GM21381 (cell line): ENCODE data around the gene RSRC1.
"Not testable (repeated sequence)": the region's sequence is repeated elsewhere in the genome, so short reads cannot be mapped to it uniquely, and the experiment has no call there.

Experiments
- ATAC-seq: cut with Tn5 transposase; IDR thresholded peaks from one replicate; pipeline ENCODE4 v1.9.1; 2021; ENCODE audit warnings: mild to moderate bottlenecking, moderate library complexity; ENCODE audit not compliant: unreplicated experiment

The RSRC1 gene

GRCh38 chr3:158381262-158381868, 271.5 kb downstream of the RSRC1 start:
- ATAC-seq, result no peak

GRCh38 chr3:158382479-158382878, 272.6 kb downstream of the RSRC1 start:
- ATAC-seq, result no peak

- ATAC-seq, result peak; percentile 82
Observed at GRCh38 chr3:158384019-158384418, 274.1 kb downstream of the RSRC1 start.

DNA sequence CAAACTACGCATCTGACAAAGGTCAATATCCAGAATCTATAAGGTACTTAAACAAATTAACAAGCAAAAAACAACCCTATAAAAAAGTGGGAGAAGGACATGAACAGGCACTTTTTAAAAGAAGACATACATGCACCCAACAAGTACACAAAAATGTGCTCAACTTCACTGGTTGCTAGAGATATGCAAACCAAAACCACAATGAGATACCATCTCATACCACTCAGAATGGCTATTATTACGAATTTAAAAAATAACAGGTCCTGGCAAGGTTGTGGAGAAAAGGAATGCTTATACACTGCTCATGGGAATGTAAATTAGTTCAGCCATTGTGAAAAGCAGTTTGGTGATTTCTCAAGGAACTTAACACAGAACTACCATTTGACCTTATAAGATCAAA, 285.5 kb downstream of the RSRC1 start:
- ATAC-seq, result no peak

- no peak for ATAC-seq
Observed at GRCh38 chr3:158402590-158402989, 292.7 kb downstream of the RSRC1 start.

DNA sequence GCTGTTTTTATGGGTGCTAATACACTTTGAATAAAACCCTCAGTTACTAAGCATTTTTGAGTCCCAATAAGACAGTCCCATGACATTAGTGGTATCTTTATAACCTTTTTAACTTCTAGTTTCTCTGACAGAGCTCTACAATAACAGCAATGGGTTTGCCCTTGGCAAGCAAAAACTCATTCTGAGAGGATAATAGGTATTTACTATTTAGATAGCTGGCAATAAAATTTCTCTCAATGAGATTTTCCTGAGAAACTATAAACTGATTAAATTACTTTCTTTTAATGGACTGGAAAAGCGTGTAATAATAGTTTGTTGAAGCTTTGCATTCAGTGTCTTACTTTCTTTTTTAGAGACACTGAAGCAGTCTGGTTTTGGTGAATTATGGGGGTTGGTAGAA, 293.1 kb downstream of the RSRC1 start:
- ATAC-seq, result no peak

GRCh38 chr3:158404131-158404718, 294.3 kb downstream of the RSRC1 start:
- ATAC-seq, result no peak

DNA sequence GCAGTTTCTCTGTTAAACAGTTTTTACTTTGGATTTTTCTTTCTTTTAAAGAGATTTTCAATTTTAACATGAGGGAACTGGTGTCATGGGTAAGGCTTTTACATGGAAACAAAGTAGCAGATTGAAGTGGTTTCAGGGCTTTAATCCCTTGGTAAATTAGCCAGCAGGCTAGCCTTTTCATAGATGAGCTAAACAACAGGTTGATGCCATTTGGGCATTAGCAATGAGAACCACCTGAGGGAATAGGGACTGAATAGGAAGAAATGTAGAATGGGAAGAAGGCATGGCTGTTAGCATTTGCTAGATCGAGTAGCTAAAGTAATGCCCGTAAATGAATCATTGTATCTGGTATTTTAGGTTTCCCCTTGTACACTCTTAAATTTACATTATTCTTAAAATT, 295.6 kb downstream of the RSRC1 start:
- ATAC-seq, result no peak

GRCh38 chr3:158407844-158408517, 298.1 kb downstream of the RSRC1 start:
- no peak for ATAC-seq

DNA sequence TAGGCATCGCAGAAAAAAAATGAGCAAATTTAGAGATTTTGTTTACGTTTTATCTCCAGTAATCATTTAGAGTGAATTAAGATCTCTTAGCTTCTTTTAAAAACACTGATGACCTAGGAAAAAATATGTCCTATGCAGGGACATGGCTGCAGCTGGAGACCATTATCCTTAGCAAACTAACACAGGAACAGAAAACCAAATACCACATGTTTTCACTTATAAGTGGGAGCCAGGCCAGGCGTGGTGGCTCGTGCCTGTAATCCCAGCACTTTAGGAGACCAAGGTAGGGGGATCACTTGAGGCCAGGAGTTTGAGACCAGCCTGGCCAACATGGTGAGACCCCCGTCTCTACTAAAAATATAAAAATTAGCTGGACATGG, 298.6 kb downstream of the RSRC1 start:
- ATAC-seq, result not testable (repeated sequence)

GRCh38 chr3:158418035-158418434, 308.1 kb downstream of the RSRC1 start:
- no peak for ATAC-seq

GRCh38 chr3:158419820-158420653, 310.1 kb downstream of the RSRC1 start:
- ATAC-seq, result no peak

GRCh38 chr3:158420654-158421396, 310.9 kb downstream of the RSRC1 start:
- ATAC-seq, result peak; percentile 93

DNA sequence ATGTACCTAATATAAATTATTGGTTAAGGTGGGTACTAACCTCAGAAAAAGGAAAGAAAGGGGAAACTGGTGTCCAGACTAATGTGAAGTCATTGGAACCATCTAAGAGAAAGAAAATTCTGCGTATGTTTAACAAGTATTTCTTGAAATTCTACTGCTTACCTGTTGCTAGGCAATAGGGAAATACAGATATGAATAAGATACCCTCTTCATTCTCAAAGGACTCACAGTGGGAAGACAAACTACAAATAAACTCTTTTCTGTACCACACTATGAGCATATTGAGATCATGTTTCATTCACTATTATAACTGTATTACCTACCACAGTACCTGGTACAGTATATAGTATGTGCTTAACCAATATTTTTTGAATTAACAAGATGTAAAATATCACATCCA, 320.6 kb downstream of the RSRC1 start:
- no peak for ATAC-seq

- no peak for ATAC-seq
Observed at GRCh38 chr3:158430968-158431367, 321.1 kb downstream of the RSRC1 start.

DNA sequence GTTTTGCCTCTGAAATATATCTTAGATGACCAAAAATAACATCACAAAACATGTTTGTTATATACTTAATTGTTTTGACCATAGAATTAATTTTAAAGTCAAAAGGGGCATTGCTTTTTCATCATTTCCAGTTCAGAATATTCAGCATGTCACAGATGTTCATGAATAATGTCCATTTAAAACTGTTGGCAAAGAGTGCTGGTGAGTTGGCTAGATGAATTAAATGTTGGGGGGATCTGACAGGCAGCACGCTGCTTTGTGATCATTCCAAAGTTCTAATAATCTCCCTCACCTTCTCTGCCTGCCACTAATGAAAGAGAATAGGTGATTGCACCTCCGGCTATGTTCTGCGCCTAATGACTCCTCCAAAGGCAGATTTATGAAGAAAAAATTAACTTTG, 321.9 kb downstream of the RSRC1 start:
- ATAC-seq, result no peak

DNA sequence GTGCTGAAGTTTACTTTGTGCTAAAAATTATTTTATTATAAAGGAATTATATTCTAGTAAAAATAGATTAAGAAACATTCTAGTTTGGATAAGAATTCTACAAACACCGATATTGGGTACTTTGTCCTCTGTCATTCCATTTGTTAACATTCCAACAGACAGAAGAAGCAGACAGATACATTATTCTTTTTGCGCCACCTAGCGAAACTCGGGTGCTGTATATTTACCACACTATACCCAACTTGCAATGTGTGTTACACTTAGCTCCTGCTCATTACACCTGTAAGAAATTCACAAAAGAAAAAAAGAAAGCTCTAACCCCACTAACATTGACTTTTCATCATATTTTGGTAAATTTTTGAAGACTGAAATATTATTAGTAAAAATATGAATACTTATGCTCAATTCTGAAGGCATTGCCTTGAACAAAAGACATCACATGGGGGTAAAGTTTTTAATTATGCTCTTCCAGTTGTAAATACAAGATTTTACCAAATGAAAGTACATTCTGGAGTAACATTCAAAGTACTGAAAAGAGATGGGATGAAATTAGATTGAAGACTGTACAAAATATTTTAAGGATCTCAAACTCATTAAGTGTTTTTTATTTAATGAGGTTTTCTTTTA, 324.6 kb downstream of the RSRC1 start:
- peak; percentile 86 for ATAC-seq

GRCh38 chr3:158443632-158444031, 333.7 kb downstream of the RSRC1 start:
- ATAC-seq, result peak; percentile 89

DNA sequence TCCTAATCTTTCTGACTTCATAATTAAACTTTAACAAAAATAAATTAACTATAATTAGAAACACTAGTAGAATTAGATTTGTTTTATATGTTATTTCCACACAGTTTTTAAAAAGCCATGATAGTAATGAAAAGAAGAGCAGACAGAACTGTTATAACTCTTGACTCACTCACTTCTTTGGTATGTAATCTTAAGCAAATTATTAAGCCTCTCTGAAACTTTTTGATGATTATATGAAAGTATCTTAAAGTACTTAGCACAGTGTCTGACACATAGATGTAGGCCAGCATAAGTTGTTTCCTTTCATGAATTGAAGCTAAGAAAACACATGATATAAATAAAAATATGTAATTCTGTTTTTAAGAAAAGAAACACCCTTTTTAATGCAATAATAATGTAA, 337.5 kb downstream of the RSRC1 start:
- ATAC-seq, result no peak

DNA sequence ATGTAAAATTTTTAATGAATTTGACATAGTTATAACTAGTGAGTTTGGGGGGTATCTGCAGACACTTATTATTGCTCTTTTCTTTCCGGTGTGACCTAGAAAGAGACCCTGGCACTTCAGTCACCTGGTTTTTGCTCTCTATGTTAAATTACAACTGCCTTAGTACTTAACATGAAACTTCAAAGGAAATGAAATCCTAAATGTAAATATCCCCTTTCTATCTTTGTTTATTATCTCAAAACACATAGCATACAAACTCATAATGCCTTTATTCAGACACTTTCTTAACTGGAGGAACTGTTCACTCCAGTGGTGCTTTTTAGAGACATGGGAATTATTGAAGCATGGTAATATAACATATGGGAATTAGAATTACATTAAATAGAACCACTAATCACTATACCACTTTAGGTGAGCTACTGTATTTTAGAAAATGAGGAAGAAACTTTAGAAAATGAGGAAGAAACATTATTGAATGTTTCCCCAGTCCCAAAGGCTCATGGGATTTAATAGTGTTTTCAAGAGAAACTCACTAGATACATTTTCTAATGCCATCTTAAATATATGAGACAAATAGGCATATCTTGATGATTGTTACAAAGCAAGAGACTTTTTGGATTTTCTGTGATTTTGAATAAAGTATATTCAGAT, 341.6 kb downstream of the RSRC1 start:
- ATAC-seq, result no peak
